ENCODE results near the gene HNRNPUL1. TPM values are rescaled to one million over a fixed set of nuclear protein-coding genes. Genes with fewer than 3 reads are reported as not detected.
A peak's percentile ranks its signal among the peaks of the same experiment; 100 is the strongest.

The HNRNPUL1 gene
- total RNA-seq, 2 experiments from 2014 or later: 367 to 388 TPM

DNA sequence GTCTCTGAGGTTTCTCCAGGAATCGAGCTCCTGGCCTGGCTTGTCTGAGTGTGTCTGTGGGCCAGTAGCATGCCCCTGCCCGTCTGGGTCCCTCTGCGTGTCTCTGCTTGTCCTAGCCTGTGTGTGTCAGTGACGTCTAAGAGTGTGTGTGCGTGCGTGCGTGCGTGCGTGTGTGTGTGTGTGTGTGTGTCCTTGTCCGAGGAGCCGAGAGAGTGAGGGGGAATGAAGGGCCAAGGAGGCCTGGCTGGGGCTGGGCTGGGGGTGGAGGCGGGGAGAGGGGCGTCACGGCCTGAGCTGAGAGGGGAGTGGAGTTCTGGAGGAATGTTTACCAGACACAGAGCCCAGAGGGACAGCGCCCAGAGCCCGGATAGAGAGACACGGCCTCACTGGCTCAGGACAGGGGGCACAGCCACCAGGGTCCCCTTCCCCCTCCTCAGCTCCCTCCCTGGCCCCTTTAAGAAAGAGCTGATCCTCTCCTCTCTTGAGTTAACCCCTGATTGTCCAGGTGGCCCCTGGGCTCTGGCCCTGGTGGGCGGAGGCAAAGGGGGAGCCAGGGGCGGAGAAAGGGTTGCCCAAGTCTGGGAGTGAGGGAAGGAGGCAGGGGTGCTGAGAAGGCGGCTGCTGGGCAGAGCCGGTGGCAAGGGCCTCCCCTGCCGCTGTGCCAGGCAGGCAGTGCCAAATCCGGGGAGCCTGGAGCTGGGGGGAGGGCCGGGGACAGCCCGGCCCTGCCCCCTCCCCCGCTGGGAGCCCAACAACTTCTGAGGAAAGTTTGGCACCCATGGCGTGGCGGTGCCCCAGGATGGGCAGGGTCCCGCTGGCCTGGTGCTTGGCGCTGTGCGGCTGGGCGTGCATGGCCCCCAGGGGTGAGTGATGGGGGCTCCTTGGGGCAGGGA lies 45.3 kb upstream of the HNRNPUL1 start, which contains the start of gene AXL:
AXL (plus strand) TSS at position 609 of the 893 bp plus-strand sequence; CDS start at position 779, 170 bp downstream.
- no peaks in the 10 kb centered on the region for H3K4me1 Mint-ChIP-seq (ENCODE audit: low read depth)
- no peaks in the 10 kb centered on the region for H3K9me3 Mint-ChIP-seq
- Histone ChIP-seq H3K4me3 (ENCODE audit: low read length) (no peak within 1 kb of the TSS), H3K27ac (ENCODE audit: low read depth in 1 of 2, low read length in 2 of 2) (no peak within 1 kb of the TSS), H3K27me3 (ENCODE audit: control insufficient read depth in 1 of 2, insufficient read depth in 2 of 2, low read length in 2 of 2) (peaks cover 17 to 20% of the 10 kb centered on the region in 2 experiments), H3K4me1 (ENCODE audit: insufficient read depth, low read length) (peaks cover 3% of the 10 kb centered on the region), H3K9me3 (ENCODE audit: control insufficient read depth in 1 of 2, insufficient read depth in 1 of 2, low read length in 2 of 2) (peaks cover 0 to 7% of the 10 kb centered on the region in 2 experiments), H3K36me3 (ENCODE audit: insufficient read depth, low read length) (no peaks in the 10 kb centered on the region)
- TF ChIP-seq, protein P1, sequence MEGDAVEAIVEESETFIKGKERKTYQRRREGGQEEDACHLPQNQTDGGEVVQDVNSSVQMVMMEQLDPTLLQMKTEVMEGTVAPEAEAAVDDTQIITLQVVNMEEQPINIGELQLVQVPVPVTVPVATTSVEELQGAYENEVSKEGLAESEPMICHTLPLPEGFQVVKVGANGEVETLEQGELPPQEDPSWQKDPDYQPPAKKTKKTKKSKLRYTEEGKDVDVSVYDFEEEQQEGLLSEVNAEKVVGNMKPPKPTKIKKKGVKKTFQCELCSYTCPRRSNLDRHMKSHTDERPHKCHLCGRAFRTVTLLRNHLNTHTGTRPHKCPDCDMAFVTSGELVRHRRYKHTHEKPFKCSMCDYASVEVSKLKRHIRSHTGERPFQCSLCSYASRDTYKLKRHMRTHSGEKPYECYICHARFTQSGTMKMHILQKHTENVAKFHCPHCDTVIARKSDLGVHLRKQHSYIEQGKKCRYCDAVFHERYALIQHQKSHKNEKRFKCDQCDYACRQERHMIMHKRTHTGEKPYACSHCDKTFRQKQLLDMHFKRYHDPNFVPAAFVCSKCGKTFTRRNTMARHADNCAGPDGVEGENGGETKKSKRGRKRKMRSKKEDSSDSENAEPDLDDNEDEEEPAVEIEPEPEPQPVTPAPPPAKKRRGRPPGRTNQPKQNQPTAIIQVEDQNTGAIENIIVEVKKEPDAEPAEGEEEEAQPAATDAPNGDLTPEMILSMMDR (IDR thresholded peaks at IDR 0.05): no peak
- ATAC-seq (ENCODE audit: poor library complexity): no peak
- no peak within 1 kb of the TSS for H3K4me3 Mint-ChIP-seq
- H3K36me3 Mint-ChIP-seq (ENCODE audit: low read depth): no peaks in the 10 kb centered on the region
- H3K27me3 Mint-ChIP-seq: peaks cover 50% of the 10 kb centered on the region
- no peak within 1 kb of the TSS for H3K27ac Mint-ChIP-seq
- ChIA-PET CTCF (no interaction called here), POLR2A (no interaction called here)
- intact Hi-C loops (cut with DNase I, micrococcal nuclease): no loop called here
- peak in 1 of 14 experiments; percentile 41 for DNase-seq

DNA sequence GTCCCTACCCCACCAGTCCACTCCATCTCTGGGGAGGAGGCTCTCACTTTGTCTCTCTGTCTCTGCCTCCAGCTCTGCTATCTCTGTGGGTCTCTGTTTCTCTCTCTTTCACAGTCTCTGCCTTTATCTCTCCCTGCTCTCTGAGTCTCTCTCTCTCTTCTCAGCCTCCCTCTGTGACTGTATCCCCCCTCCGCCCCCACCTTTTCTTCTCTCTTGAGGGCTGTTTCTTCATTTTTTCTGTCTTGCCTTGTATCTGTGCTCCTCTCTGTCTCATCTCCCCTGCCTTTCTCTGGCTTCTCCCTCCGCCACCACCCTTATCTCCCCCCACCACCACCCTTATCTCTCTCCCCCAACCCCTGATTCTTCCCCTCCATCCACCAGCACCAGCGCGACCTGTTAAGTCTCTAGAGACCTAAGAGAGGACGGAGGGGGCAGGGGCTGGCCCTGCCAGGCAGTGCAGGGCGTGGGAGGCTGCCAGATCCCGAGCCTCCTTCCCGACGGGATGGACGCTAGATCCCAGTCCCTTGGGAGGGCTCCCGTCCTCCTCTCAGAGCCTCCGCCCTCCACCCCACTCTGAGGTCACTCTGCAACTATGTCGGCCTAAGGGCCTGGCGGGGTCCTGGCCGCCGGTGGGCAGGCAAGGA lies 44.1 kb upstream of the HNRNPUL1 start:
- ATAC-seq (ENCODE audit: poor library complexity) (no peak), DNase-seq (no peak)
- Mint-ChIP-seq H3K36me3 (ENCODE audit: low read depth) (no peaks in the 10 kb centered on the region), H3K4me1 (ENCODE audit: low read depth) (no peaks in the 10 kb centered on the region), H3K27ac (no peak overlapping the region), H3K9me3 (no peaks in the 10 kb centered on the region), H3K4me3 (no peak overlapping the region), H3K27me3 (peaks cover 50% of the 10 kb centered on the region)
- TF ChIP-seq, protein P1 (IDR thresholded peaks at IDR 0.05): no peak
- peaks cover 0 to 7% of the 10 kb centered on the region in 2 experiments for H3K9me3 ChIP-seq (ENCODE audit: control insufficient read depth in 1 of 2, insufficient read depth in 1 of 2, low read length in 2 of 2)
- no peaks in the 10 kb centered on the region for H3K36me3 ChIP-seq (ENCODE audit: insufficient read depth, low read length)
- CTCF ChIA-PET: interaction anchor here (1.4 kb wide), 1 partner anchor 42 kb away, joined by 4 read pairs; no protein-coding TSS in a partner anchor
- peaks cover 3% of the 10 kb centered on the region for H3K4me1 ChIP-seq (ENCODE audit: insufficient read depth, low read length)
- H3K27me3 ChIP-seq (ENCODE audit: control insufficient read depth in 1 of 2, insufficient read depth in 2 of 2, low read length in 2 of 2): peaks cover 17 to 20% of the 10 kb centered on the region in 2 experiments
- no peak overlapping the region for H3K27ac ChIP-seq (ENCODE audit: low read depth in 1 of 2, low read length in 2 of 2)
- H3K4me3 ChIP-seq (ENCODE audit: low read length): no peak overlapping the region
- POLR2A ChIA-PET: no interaction called here
- intact Hi-C loops (cut with DNase I, micrococcal nuclease): no loop called here

DNA sequence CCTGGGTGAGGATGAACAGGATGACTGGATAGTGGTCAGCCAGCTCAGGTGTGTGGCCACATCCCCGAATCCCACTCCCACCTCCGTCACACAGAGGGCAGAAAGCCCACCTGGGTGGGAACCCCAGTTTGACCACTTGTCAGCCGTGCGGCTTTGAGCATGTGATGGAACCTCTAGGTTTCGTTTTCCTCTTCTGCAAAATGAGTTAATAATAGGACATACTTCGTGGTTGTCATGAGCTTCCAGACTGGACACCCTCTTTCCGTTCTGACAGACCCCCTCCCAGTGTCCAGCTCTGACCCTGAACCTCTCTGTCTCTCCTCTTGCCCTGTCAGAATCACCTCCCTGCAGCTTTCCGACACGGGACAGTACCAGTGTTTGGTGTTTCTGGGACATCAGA lies 43.4 kb upstream of the HNRNPUL1 start:
- ChIA-PET POLR2A (no interaction called here), CTCF (interaction anchor here (1.4 kb wide), 1 partner anchor 42 kb away, joined by 4 read pairs; no protein-coding TSS in a partner anchor)
- no peak overlapping the region for H3K4me3 Mint-ChIP-seq
- Histone ChIP-seq H3K27me3 (ENCODE audit: control insufficient read depth in 1 of 2, insufficient read depth in 2 of 2, low read length in 2 of 2) (peaks cover 17 to 20% of the 10 kb centered on the region in 2 experiments), H3K4me1 (ENCODE audit: insufficient read depth, low read length) (peaks cover 6% of the 10 kb centered on the region), H3K27ac (ENCODE audit: low read depth in 1 of 2, low read length in 2 of 2) (no peak overlapping the region), H3K36me3 (ENCODE audit: insufficient read depth, low read length) (no peaks in the 10 kb centered on the region), H3K4me3 (ENCODE audit: low read length) (no peak overlapping the region), H3K9me3 (ENCODE audit: control insufficient read depth in 1 of 2, insufficient read depth in 1 of 2, low read length in 2 of 2) (peaks cover 0 to 7% of the 10 kb centered on the region in 2 experiments)
- no peak overlapping the region for H3K27ac Mint-ChIP-seq
- H3K9me3 Mint-ChIP-seq: no peaks in the 10 kb centered on the region
- peaks cover 6% of the 10 kb centered on the region for H3K4me1 Mint-ChIP-seq (ENCODE audit: low read depth)
- TF ChIP-seq, protein P1 (IDR thresholded peaks at IDR 0.05): no peak
- intact Hi-C loops (cut with DNase I, micrococcal nuclease): no loop called here
- DNase-seq: no peak
- peaks cover 50% of the 10 kb centered on the region for H3K27me3 Mint-ChIP-seq
- no peak for ATAC-seq (ENCODE audit: poor library complexity)
- no peaks in the 10 kb centered on the region for H3K36me3 Mint-ChIP-seq (ENCODE audit: low read depth)

Measured in CD4-positive, alpha-beta T cell (primary cell).